Natural killer cell (primary cell): ENCODE measurements around the gene FBXL7. TPM values are rescaled to one million over a fixed set of nuclear protein-coding genes. Genes with fewer than 3 reads are reported as not detected.

ENCODE experiments used
- ATAC-seq, 3 donors: fragments of 150-1000 bp in 2 of 3; fragments of 200-7000 bp in 1 of 3; cut with Tn5 transposase; 1 replicate in 1 of 3; 2 replicates in 2 of 3; pipeline ENCODE4 v1.10.0; 2021; ENCODE audit warnings: mild to moderate bottlenecking in 2 of 3, moderate library complexity in 2 of 3
- DNase-seq, 2 donors: peaks; one replicate each; pipeline versions ENCODE4 v3.0.0 to v3.0.0-alpha.2; 2013 to 2021; ENCODE audit warnings: mixed read lengths in 1 of 2
- H3K27ac ChIP-seq: one replicate; pipeline ENCODE4 v1.5.1; 2013; ENCODE audit warnings: mild to moderate bottlenecking, low read length
- H3K27me3 ChIP-seq: one replicate; pipeline ENCODE4 v1.6.1; 2013; ENCODE audit warnings: low read length; ENCODE audit not compliant: control insufficient read depth, insufficient read depth
- H3K36me3 ChIP-seq: one replicate; pipeline ENCODE4 v1.6.1; 2013; ENCODE audit warnings: low read length; ENCODE audit not compliant: control insufficient read depth, insufficient read depth
- H3K4me1 ChIP-seq: one replicate; pipeline ENCODE4 v1.6.1; 2013; ENCODE audit warnings: low read length; ENCODE audit not compliant: control insufficient read depth, insufficient read depth
- H3K4me3 ChIP-seq: one replicate; pipeline ENCODE4 v1.5.1; 2013; ENCODE audit warnings: low read length
- H3K9me3 ChIP-seq: one replicate; pipeline ENCODE4 v1.6.1; 2013; ENCODE audit warnings: low read length; ENCODE audit not compliant: control insufficient read depth, insufficient read depth
- H3K27ac Mint-ChIP-seq, 2 donors: one replicate each; pipeline ENCODE4 v1.8.0; 2022; ENCODE audit warnings: mild to moderate bottlenecking in 2 of 2, mixed read lengths in 2 of 2, moderate library complexity in 1 of 2
- H3K27me3 Mint-ChIP-seq, 2 donors: one replicate each; pipeline ENCODE4 v1.8.0; 2022; ENCODE audit warnings: low read depth in 2 of 2, mixed read lengths in 2 of 2
- H3K36me3 Mint-ChIP-seq: one replicate; pipeline ENCODE4 v1.8.0; 2022; ENCODE audit warnings: mixed read lengths
- H3K4me1 Mint-ChIP-seq, 2 donors: one replicate each; pipeline ENCODE4 v1.8.0; 2022; ENCODE audit warnings: mixed read lengths in 2 of 2
- H3K4me3 Mint-ChIP-seq: one replicate; pipeline ENCODE4 v1.8.0; 2022; ENCODE audit warnings: mild to moderate bottlenecking, moderate library complexity, mixed read lengths
- H3K9me3 Mint-ChIP-seq, 2 donors: one replicate each; pipeline ENCODE4 v1.8.0; 2022; ENCODE audit warnings: mixed read lengths in 2 of 2
- WGBS: methylation state at CpG from one replicate; pipeline ENCODE4 v1.1.7; 2013; ENCODE audit warnings: missing lambda C conversion rate; ENCODE audit not compliant: insufficient coverage; 5-methylcytosine and 5-hydroxymethylcytosine counted together
- intact Hi-C: fragments of 100-400 bp; cut with micrococcal nuclease; formaldehyde crosslinking; loops from one replicate; pipeline ENCODE4 v1.14.2; 2022
- total RNA-seq, 4 donors: library from RNA; stranded (reverse); fragments of 120-200 nt in 1 of 4; gene quantifications; one replicate each; pipeline versions ENCODE4 v1.2.3 to v1.2.4, GENCODE V29; 2013 to 2022
- TF ChIP-seq, protein P1 (sequence below): fragments of 200-600 bp; IDR thresholded peaks from one replicate; pipeline ENCODE4 v1.8.0; 2022; ENCODE audit warnings: antibody characterized with exemption

The FBXL7 gene
- total RNA-seq, 3 donors from 2014 or later (not counting 1 experiment from before 2014, with no cell fraction given) = not detected

DNA sequence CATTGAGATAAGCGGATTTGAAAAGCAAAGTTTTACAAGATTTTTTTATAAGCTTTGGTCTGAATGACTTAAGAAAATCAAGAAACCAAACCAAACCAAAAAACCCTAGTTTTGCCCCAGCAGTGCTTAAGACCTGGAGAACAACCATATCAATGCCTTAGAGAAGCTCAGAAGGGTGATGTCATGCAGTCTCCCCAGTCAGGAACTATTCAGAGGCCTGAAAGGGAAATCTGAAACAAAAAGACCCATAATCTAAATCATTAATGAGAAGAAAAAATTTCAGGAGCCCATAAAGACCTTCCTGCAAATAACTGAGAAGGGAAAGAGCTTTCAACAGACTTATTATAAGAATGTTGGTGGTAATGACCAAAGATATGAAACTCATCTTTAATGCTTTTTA is 399.5 kb downstream of the FBXL7 start:
- WGBS = 100% methylated on average over 1 of the region's 1 CpG
- Histone ChIP-seq H3K27ac (no peak overlapping the region), H3K27me3 (no peaks in the 10 kb centered on the region), H3K4me1 (no peaks in the 10 kb centered on the region), H3K4me3 (no peak overlapping the region), H3K36me3 (no peaks in the 10 kb centered on the region), H3K9me3 (peaks cover 11% of the 10 kb centered on the region)
- intact Hi-C loops = no loop called here
- Mint-ChIP-seq H3K27ac (no peak overlapping the region), H3K4me3 (no peak overlapping the region), H3K4me1 (no peaks in the 10 kb centered on the region), H3K9me3 (peaks cover 13% of the 10 kb centered on the region in 2 donors), H3K27me3 (no peaks in the 10 kb centered on the region), H3K36me3 (no peaks in the 10 kb centered on the region)
- DNase-seq (no peak), ATAC-seq (no peak)
- TF ChIP-seq, protein P1, sequence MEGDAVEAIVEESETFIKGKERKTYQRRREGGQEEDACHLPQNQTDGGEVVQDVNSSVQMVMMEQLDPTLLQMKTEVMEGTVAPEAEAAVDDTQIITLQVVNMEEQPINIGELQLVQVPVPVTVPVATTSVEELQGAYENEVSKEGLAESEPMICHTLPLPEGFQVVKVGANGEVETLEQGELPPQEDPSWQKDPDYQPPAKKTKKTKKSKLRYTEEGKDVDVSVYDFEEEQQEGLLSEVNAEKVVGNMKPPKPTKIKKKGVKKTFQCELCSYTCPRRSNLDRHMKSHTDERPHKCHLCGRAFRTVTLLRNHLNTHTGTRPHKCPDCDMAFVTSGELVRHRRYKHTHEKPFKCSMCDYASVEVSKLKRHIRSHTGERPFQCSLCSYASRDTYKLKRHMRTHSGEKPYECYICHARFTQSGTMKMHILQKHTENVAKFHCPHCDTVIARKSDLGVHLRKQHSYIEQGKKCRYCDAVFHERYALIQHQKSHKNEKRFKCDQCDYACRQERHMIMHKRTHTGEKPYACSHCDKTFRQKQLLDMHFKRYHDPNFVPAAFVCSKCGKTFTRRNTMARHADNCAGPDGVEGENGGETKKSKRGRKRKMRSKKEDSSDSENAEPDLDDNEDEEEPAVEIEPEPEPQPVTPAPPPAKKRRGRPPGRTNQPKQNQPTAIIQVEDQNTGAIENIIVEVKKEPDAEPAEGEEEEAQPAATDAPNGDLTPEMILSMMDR = no peak

DNA sequence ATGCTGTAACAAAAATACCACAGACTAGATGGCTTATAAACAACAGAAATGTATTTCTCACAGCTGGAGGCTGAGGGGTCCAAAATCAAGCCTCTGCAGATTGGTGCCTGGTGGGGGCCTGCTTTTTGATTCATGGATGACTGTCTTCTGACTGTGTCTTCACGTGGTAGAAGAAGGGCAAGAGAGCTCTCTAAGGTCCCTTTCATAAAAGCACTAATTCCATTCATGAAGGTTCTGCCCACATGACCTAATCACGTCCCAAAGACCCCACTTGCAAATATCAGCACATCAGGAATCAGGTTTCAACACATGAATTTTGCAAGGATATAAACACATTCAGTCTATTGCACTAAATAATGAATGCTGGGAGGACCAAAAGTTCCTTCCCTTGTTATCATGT is 401.2 kb downstream of the FBXL7 start:
- H3K4me1 ChIP-seq = no peaks in the 10 kb centered on the region
- no peak overlapping the region for H3K4me3 ChIP-seq
- DNase-seq = no peak
- WGBS = 54% methylated on average over 2 of the region's 2 CpGs
- H3K9me3 Mint-ChIP-seq = peaks cover 11 to 13% of the 10 kb centered on the region in 2 donors
- H3K4me1 Mint-ChIP-seq = no peaks in the 10 kb centered on the region
- no peaks in the 10 kb centered on the region for H3K36me3 ChIP-seq
- H3K27me3 ChIP-seq = no peaks in the 10 kb centered on the region
- H3K27me3 Mint-ChIP-seq = no peaks in the 10 kb centered on the region
- peaks cover 7% of the 10 kb centered on the region for H3K9me3 ChIP-seq
- H3K27ac Mint-ChIP-seq = no peak overlapping the region
- H3K27ac ChIP-seq = no peak overlapping the region
- H3K36me3 Mint-ChIP-seq = no peaks in the 10 kb centered on the region
- no peak overlapping the region for H3K4me3 Mint-ChIP-seq
- TF ChIP-seq, protein P1 = no peak
- ATAC-seq = no peak
- intact Hi-C loops = no loop called here

DNA sequence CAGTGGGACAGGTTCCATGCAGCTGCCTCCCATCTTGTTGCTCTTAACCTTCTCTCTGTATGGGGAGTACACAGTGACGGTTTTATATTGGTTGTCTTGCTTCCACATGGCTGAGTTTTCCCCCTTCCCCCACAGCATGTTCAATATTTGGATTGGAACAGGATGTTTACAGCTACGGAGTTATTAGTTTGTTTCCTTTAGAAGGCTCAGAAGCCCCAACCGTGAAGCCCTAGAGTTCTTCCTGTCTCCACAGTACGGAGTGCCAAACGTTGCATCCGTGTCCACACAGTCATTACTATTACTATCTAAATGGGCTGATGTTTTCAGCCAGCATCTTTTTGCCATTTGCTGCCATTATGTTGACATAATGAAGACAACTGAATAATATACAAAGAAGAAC is 402.1 kb downstream of the FBXL7 start:
- no peaks in the 10 kb centered on the region for H3K36me3 Mint-ChIP-seq
- H3K27ac Mint-ChIP-seq = no peak overlapping the region
- H3K9me3 Mint-ChIP-seq = peaks cover 11 to 13% of the 10 kb centered on the region in 2 donors
- ATAC-seq = no peak
- no peak for DNase-seq
- no peaks in the 10 kb centered on the region for H3K4me1 ChIP-seq
- H3K27ac ChIP-seq = no peak overlapping the region
- TF ChIP-seq, protein P1 = no peak
- no peak overlapping the region for H3K4me3 ChIP-seq
- no peaks in the 10 kb centered on the region for H3K27me3 ChIP-seq
- H3K4me1 Mint-ChIP-seq = no peaks in the 10 kb centered on the region
- H3K27me3 Mint-ChIP-seq = no peaks in the 10 kb centered on the region
- 51% methylated on average over 5 of the region's 6 CpGs for WGBS
- peaks cover 4% of the 10 kb centered on the region for H3K9me3 ChIP-seq
- intact Hi-C loops = no loop called here
- no peaks in the 10 kb centered on the region for H3K36me3 ChIP-seq
- H3K4me3 Mint-ChIP-seq = no peak overlapping the region
